HG02798 (cell line): ENCODE data around the gene IKZF1.

Experiments used
- ATAC-seq: cut with Tn5 transposase; IDR thresholded peaks from one replicate; pipeline ENCODE4 v1.9.1; 2021; ENCODE audit warnings: mild to moderate bottlenecking; ENCODE audit not compliant: unreplicated experiment, poor library complexity

IKZF1 gene

GRCh38 chr7:50304129-50304910, at the start of gene IKZF1:
IKZF1 (plus strand) TSS chr7:50304716; CDS start chr7:50319062, 14,346 bp downstream.
- ATAC-seq, result peak; percentile 48

GRCh38 chr7:50261593-50261992, 42.9 kb upstream of the IKZF1 start:
- no peak for ATAC-seq

DNA sequence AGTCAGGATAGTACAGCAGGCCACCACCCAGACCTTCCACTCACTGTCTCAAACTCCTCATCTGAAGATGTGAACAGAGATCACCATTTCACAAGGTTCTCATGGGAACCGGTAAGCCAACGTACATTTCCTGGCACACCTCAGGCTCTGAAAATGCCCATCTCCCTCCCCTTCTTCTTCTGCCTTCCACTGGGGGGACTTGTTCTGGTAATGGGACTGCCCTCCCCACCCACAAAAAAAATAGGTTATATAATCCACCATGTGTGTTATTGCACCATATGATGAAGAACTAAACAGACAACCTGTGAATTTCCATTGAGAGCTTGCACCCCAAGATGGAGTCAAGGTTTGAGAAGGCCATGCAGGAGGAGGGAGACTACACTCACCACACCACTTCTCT, 42.1 kb upstream of the IKZF1 start:
- ATAC-seq, result no peak

- ATAC-seq, result peak; percentile 52
These were observed 41.4 kb upstream of the IKZF1 start for GRCh38 chr7:50262916-50263690.

GRCh38 chr7:50264908-50265307, 39.6 kb upstream of the IKZF1 start:
- ATAC-seq, result no peak

DNA sequence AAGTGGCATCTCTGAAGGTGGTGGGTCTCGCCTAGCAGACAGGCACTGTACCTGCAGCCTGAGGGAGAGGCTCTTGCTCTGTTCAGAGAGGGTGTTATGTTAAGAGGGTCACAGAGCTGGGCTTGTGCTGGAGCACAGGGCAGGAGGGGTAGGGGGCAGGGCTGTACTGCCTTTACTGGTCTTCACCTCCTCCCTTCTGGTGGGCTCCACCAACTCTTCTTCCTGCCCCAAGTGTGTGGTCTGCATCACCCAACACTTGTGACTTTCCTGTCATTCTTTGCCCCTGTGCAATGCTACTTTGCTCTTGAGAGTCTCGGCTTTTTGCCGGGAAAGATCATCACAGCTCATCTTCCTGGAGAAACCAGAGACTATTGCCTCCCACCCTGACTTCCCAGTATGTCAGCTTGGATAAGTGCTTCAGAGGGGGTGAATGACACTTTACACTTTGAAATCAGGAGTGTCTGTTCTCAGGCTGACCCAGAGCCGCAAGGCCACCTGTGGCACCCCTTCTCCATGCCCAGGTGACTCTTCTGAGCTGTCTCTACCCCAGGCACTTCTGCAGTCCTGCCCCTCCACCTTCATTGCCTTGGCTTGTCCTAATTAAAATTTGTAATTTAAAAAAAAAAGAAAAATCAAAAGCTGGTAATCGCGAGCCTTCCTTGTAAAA, 38.4 kb upstream of the IKZF1 start:
- ATAC-seq, result no peak

GRCh38 chr7:50266635-50267386, 37.7 kb upstream of the IKZF1 start:
- ATAC-seq, result peak; percentile 60

GRCh38 chr7:50267525-50268041, 36.9 kb upstream of the IKZF1 start:
- no peak for ATAC-seq

DNA sequence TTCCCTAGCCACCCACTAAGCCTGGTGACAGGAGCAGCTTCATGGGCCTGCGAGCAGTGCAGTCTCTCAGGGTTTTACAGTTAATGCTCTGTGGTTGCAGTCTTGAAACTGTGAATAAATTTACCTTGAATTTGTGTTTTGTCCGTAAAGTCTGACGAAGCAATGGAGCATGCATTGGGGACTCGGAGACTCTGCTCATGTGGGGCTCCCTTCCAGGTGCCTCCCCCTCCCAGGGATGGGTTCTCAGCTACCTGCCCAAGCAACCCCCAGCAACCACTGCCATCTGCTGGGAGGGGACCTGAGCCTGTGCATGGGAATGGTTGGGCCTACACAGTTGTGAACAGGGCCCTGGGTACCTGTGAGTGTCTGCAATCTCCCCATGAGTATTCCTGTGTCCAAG, 36.3 kb upstream of the IKZF1 start:
- peak; percentile 26 for ATAC-seq

DNA sequence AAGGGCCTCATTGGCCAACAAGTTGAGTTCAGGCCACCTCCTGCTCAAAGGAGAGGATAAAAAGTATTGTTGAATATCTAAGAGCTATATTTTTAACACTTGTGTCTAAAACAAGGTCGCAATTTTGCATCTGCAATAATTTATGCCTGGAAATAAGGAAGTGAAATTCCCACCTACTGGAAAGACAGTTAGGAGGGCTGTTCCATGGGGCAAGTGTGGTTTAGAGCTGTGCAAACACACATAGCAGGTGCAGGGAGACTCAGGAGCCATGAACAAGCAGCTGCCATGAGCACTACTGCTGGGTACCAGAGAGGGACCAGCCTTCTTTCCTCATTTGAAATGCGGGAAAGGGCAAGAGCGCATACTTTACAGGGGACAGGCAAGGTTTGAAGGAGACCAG, 35.5 kb upstream of the IKZF1 start:
- no peak for ATAC-seq

DNA sequence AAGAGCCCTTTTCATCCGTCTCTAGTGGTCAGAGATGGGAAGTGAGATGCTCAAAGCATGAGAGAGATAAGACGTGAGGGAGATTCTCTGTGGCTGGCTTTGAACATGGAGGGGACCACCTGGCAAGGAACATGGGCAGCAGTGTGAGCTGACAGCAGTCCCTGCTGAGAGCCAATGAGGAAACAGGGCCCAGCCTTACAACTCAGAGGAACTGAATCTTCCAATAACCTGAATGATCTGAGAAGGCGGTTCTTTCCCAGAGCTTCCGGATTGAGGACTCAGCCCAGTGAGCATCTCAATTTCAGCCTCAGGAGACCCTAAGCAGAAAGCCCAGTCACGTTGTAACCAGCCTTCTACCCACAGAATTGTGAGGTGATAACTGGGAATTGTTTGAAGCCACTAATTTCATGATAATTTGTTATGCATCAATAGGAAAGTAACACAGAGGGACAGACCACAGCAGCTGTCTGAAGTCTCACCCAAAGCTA, 33.9 kb upstream of the IKZF1 start:
- ATAC-seq, result peak; percentile 30

DNA sequence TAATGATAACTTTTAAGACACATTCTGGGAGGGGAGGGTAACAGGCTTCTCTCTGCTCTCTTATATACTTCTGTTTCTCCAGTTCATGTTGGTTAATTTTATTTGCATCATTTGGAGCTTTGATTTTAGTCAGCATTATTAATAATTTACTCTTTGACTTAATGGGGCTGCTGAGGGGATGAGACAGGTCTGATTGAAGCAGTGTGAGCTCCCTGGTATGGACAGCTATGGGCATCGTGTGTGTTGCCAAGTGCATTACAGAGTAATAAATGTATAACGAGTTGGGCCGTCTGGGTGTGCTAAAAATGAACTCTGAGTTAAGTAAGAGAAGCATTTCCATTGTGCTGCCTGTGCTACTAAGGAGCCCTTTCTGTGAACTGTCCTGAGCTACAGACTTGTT, 31.7 kb upstream of the IKZF1 start:
- ATAC-seq, result no peak

GRCh38 chr7:50273301-50273700, 31.2 kb upstream of the IKZF1 start:
- no peak for ATAC-seq

GRCh38 chr7:50273870-50274269, 30.6 kb upstream of the IKZF1 start:
- ATAC-seq, result no peak

DNA sequence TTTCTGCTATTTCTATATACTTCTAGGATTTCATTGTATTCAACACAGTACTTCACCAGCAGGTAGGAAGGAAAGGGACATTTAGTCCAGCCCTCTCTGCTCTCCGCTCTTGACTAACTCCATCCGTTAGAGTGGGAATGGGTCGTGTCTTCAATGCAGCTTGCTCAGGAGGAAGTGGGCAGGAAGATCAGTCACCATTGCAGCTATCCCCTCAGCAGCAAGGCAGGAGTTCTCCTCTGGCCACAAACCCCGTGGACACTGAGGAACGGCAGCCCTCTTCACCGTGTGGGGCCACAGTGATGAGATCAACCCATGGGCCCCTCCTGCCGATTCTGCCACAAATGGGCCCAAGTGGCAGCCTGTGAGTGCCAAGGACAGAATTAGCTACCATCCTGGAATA, 30.2 kb upstream of the IKZF1 start:
- no peak for ATAC-seq

- ATAC-seq, result no peak
These were observed 29.1 kb upstream of the IKZF1 start for GRCh38 chr7:50275430-50275829.

- ATAC-seq, result no peak
These were observed 28.0 kb upstream of the IKZF1 start for GRCh38 chr7:50276483-50276882.

- no peak for ATAC-seq
These were observed 26.4 kb upstream of the IKZF1 start for GRCh38 chr7:50278120-50278519.

DNA sequence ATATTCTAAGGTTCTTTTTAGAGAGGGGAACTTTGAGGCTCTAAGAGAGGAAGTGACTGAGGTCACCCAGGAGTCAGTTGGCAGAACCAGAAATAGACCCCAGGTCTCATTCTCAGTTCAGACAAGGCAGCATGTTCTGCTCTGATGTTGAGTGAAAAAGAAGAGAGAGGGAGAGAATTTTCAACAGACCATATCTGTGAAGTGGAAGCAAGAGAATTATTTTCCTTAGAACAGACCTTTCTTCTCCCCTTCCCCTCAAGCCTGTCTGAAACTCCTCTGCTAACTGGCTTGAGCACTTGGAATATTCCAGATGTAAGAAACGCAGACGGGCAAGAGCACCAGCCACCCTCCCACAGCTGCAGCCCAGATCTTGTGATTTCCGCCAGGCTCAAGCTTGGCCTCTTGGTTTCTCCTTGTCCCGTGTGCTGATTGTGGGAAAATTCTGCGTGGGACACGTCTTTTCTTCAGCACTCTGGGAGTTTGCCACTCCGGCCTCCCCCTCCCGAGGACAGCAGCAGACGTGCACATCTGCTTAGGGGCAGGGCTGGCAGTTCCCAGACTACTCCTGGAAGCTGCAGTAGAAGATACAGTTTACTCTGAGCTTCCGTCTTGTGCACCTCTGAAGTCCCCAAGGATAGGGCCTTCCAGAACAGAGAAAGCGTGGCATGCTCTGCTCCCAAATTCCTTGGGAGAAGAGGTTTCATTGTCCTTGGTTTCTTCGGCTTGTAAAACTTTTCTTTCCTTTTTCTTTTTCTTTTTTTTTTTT, 22.7 kb upstream of the IKZF1 start:
- ATAC-seq, result peak; percentile 92
